ENCODE data around the gene CLEC2L.

Gene CLEC2L

DNA sequence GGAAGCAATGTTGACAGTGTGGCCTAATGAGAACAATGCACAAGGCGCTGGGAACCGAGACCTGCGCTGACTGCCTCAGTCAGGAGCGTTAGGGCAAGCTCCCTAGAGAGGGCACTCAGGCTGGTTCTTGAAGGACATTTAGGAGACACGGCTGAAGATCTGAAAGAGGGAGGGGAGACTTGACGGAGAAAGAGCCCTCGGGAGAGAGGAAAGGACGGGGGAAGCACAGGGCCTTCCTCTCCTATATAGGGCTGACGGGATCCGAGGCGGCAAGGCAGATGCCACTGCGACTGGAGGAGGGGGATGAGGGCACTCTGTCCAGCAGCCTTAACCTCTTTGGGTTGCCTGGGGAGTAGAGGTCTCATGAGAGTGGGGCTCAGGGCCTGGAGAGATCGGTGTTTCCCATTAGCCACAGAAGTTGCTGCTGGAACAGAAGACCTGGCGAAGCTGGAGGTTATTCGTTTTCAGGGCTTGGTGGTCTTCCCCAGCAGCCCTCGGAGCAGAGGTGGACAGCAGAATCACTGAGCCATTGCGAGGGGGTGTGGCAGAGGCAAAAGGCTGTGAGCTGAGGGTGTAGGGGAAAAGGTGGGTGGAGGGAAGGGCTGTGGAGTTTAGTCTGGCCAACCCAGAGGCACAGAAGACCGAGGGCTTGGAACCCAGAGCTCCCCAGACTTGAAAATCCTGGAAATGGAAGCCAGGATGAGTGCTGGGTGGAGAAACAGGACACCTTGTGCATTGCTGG, 36.0 kb downstream of the CLEC2L start:
- no peaks in the 10 kb centered on the region for H3K4me1 ChIP-seq (ENCODE audit: control insufficient read depth, low read length)
- TF ChIP-seq EZH2phosphoT487 (IDR thresholded peaks at IDR 0.05; ENCODE audit: borderline replicate concordance, low read length) (no peak), CTCF (IDR thresholded peaks at IDR 0.05; ENCODE audit: low read depth, low read length, poor library complexity, severe bottlenecking) (no peak)
- no peaks in the 10 kb centered on the region for H3K36me3 ChIP-seq (ENCODE audit: control insufficient read depth, low read length)
- H3K9me2 ChIP-seq (replicated peaks; ENCODE audit: control insufficient read depth, low read length), result no peaks in the 10 kb centered on the region
- no peaks in the 10 kb centered on the region for H3F3A ChIP-seq (ENCODE audit: control insufficient read depth, insufficient read depth)
- H4K20me1 ChIP-seq (ENCODE audit: control insufficient read depth, insufficient read depth, low read depth, low read length), result no peaks in the 10 kb centered on the region
- H3K4me2 ChIP-seq (ENCODE audit: low read length), result no peak overlapping the region
- H3K27me3 ChIP-seq (ENCODE audit: control insufficient read depth, low read length), result 0 out of 2 replicates have a peak, but pooled peaks cover 3% of the 10 kb centered on the region
- no peaks in the 10 kb centered on the region for H3K9me3 ChIP-seq (ENCODE audit: control insufficient read depth, insufficient read depth, low read length)
- no peaks in the 10 kb centered on the region for H3K79me2 ChIP-seq (ENCODE audit: control insufficient read depth, low read length)
- H3K27ac ChIP-seq (ENCODE audit: low read depth, low read length), result no peak overlapping the region
- no peak overlapping the region for H3K4me3 ChIP-seq (ENCODE audit: low read length)

GRCh38 chr7:139560199-139560598, 36.7 kb downstream of the CLEC2L start:
- Histone ChIP-seq H3K9me2 (replicated peaks; ENCODE audit: control insufficient read depth, low read length) (no peaks in the 10 kb centered on the region), H3F3A (ENCODE audit: control insufficient read depth, insufficient read depth) (no peaks in the 10 kb centered on the region), H4K20me1 (ENCODE audit: control insufficient read depth, insufficient read depth, low read depth, low read length) (no peaks in the 10 kb centered on the region), H3K36me3 (ENCODE audit: control insufficient read depth, low read length) (no peaks in the 10 kb centered on the region), H3K4me3 (ENCODE audit: low read length) (no peak overlapping the region), H3K27me3 (ENCODE audit: control insufficient read depth, low read length) (0 out of 2 replicates have a peak, but pooled peaks cover 3% of the 10 kb centered on the region), H3K9me3 (ENCODE audit: control insufficient read depth, insufficient read depth, low read length) (no peaks in the 10 kb centered on the region), H3K4me2 (ENCODE audit: low read length) (no peak overlapping the region), H3K79me2 (ENCODE audit: control insufficient read depth, low read length) (no peaks in the 10 kb centered on the region), H3K27ac (ENCODE audit: low read depth, low read length) (no peak overlapping the region), H3K4me1 (ENCODE audit: control insufficient read depth, low read length) (no peaks in the 10 kb centered on the region)
- TF ChIP-seq EZH2phosphoT487 (IDR thresholded peaks at IDR 0.05; ENCODE audit: borderline replicate concordance, low read length) (no peak), CTCF (IDR thresholded peaks at IDR 0.05; ENCODE audit: low read depth, low read length, poor library complexity, severe bottlenecking) (no peak)

DNA sequence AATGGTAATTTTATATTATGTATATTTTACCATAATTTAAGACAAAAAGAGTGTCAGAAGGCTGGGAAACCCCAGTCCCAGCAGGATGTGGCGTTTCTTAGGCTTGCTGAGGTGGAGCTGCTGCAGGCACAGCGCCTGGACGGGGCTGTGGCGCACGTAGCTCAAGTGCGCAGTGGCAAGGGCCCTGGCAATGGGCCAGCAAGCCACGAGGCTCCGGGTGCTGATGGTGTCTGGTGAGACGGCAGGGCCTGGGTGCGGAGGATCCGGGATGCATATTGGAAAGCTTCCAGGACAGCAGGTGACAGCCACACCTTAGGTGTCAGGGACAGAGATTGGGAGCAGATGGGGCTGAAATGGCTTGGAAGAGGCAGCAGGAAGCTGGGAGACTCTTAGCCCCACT, 37.2 kb downstream of the CLEC2L start:
- H3K27me3 ChIP-seq (ENCODE audit: control insufficient read depth, low read length), result 0 out of 2 replicates have a peak, but pooled peaks cover 3% of the 10 kb centered on the region
- H3K9me2 ChIP-seq (replicated peaks; ENCODE audit: control insufficient read depth, low read length), result no peaks in the 10 kb centered on the region
- no peaks in the 10 kb centered on the region for H3K36me3 ChIP-seq (ENCODE audit: control insufficient read depth, low read length)
- H3K27ac ChIP-seq (ENCODE audit: low read depth, low read length), result no peak overlapping the region
- H3K4me2 ChIP-seq (ENCODE audit: low read length), result no peak overlapping the region
- TF ChIP-seq EZH2phosphoT487 (IDR thresholded peaks at IDR 0.05; ENCODE audit: borderline replicate concordance, low read length) (no peak), CTCF (IDR thresholded peaks at IDR 0.05; ENCODE audit: low read depth, low read length, poor library complexity, severe bottlenecking) (no peak)
- no peak overlapping the region for H3K4me3 ChIP-seq (ENCODE audit: low read length)
- no peaks in the 10 kb centered on the region for H3K4me1 ChIP-seq (ENCODE audit: control insufficient read depth, low read length)
- H3K79me2 ChIP-seq (ENCODE audit: control insufficient read depth, low read length), result no peaks in the 10 kb centered on the region
- no peaks in the 10 kb centered on the region for H4K20me1 ChIP-seq (ENCODE audit: control insufficient read depth, insufficient read depth, low read depth, low read length)
- H3F3A ChIP-seq (ENCODE audit: control insufficient read depth, insufficient read depth), result no peaks in the 10 kb centered on the region
- H3K9me3 ChIP-seq (ENCODE audit: control insufficient read depth, insufficient read depth, low read length), result no peaks in the 10 kb centered on the region

Measured in DOHH2 (cell line).